Skin epidermis (tissue), 12 donors: Measurements from ENCODE around the gene COASY.
"Not testable (repeated sequence)": the region's sequence is repeated elsewhere in the genome, so short reads cannot be mapped to it uniquely, and the experiment has no call there.

ENCODE experiments used
- H3K27ac ChIP-seq, 21 experiments: fragments of 200-600 bp; sonication (generic) in 11 of 21; one replicate each; pipeline ENCODE4 v1.5.0; 2020; ENCODE audit warnings: mild to moderate bottlenecking in 3 of 21, inconsistent platforms in 2 of 21, moderate library complexity in 2 of 21
- H3K4me3 ChIP-seq, 7 experiments: fragments of 200-600 bp; sonication (generic) in 2 of 7; one replicate each; pipeline ENCODE4 v1.5.0; 2020; ENCODE audit warnings: inconsistent platforms in 2 of 7, mild to moderate bottlenecking in 2 of 7, moderate library complexity in 1 of 7

Gene COASY

DNA sequence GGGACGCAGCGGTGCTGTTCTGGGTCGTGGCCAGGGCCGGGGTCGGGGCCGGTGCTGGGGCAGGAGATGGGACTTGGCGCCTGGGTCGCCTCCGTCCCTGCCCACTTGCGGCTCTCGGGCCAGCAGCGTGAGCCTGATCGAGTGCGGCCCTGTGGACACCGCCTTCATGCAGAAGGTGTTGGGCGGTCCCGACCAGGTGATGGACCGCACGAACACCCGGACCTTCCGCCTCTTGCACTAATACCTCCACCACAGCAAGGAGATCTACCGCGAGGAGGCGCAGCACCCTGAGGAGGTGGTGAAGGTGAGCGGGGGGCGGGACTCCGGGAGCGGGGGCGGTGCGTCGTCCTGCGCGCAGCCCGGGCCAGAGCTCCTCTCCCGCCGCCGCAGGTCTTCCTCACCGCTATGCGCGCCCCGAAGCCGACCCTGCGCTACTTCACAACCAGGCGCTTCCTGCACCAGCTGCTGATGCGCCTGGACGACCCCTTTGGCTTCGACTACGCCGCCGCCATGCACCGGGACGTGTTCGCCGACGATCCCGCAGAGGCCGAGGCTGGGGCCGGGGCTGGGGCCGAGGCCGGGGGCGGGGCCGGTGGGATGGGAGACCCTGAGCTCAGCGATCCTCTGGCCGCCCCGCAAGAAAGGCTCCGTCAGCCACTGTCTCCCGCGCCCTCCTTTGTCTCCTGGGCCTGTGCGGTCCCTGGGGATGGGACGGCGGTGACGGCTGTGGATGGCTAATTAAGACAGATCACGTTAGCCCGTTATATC is 13.7 kb upstream of the COASY start:
- H3K27ac ChIP-seq, result no peak overlapping the region
- peak overlapping the region; percentile 15 to 43 (median 25) for H3K4me3 ChIP-seq

DNA sequence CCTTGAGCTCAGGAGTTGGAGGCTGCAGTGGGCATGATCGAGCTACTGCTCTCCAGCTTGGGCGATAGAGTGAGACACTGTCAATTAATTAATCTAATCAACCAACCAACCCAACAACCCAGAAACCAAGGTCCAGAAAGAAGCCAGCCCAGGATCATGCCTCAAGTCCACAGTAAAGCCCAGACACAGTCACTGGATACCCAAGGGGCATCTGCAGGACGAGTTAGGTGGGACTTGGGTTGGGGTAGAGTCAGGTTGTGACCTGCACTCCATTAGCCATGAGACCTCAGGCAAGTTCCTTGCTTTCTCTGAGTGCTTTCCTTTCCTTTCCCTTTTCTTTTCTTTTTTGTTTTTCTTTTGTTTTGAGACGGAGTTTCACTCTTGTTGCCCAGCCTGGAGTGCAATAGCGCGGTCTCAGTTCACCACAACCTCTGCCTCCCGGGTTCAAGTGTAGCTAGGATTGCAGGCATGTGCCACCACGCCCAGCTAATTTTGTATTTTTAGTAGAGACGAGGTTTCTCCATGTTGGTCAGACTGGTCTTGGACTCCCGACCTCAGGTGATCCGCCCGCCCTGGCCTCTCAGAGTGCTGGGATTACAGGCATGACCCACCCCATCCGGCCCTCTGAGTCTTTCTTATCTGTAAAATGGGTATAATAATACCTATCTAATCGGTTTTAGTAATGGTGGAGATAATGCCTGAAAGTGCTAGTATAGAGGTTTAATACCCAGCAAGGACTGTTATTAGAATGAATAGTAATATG is 12.8 kb upstream of the COASY start:
- peak overlapping the region in 1 of 7 experiments; percentile 43 for H3K4me3 ChIP-seq
- H3K27ac ChIP-seq, result no peak overlapping the region

DNA sequence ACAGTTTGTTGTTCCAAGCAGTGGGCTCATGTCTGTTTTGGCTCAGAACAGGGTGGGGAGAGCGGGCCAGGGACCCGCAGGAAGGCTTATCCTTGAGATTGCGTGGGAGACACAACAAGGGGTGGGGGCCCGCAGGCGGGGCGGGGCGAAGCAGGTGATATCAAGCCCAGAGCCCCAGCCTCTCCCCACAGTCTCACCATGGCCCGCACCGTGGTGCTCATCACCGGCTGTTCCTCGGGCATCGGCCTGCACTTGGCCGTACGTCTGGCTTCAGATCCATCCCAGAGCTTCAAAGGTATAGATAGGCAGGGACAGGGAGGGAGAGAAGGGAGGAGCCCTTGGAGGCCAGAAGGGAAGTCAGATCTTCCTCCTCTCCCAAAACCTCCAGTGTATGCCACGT is 9.2 kb upstream of the COASY start, which contains the start of gene HSD17B1:
HSD17B1 (plus strand) TSS at position 188 of the 400 bp plus-strand sequence; CDS start at position 199, 11 bp downstream.
- Histone ChIP-seq H3K27ac (peak within 1 kb of the TSS in 19 of 21 experiments; percentile 78 to 95 (median 87)), H3K4me3 (peak within 1 kb of the TSS; percentile 54 to 88 (median 66))

DNA sequence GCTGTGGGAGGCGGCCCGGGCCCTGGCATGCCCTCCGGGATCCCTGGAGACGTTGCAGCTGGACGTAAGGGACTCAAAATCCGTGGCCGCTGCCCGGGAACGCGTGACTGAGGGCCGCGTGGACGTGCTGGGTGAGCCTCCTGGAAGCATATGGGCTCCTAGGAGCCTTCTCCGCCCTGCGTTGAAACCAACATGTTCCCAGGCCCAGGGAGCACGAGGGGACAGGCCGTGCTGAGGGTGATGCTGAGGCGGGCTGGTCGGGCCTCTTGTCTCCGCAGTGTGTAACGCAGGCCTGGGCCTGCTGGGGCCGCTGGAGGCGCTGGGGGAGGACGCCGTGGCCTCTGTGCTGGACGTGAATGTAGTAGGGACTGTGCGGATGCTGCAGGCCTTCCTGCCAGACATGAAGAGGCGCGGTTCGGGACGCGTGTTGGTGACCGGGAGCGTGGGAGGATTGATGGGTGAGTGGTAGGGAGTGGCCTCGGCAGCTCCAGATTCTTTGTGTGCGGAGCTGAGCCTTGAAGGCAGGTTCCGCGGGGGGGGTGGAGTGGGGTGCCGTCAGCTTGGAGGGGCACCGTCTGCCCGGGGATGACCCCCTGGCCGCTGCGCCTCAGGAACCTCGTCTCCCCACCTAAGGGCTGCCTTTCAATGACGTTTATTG is 8.7 kb upstream of the COASY start:
- Histone ChIP-seq H3K27ac (peak overlapping the region in 19 of 21 experiments; percentile 78 to 95 (median 87)), H3K4me3 (peak overlapping the region; percentile 54 to 88 (median 66))

DNA sequence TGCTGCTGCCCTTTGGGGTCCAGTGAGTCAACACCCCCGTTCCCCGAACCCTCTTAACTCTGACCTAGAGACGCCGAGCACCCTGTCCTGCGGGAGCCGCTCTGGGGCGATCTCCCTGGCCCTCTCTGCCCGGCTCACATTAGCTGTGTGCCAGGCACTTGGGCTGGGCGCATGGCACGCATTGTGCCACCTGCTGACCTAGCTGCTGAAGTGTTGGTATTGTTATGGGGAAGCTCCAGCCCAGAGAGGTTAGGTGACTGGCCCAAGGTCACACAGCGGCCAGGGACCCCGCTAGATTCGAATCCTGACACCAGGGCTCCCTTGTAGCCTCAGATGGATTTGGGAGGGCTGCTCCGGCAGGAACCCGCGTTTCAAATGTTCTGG is 8.1 kb upstream of the COASY start:
- H3K27ac ChIP-seq, result peak overlapping the region; percentile 60 to 95 (median 87)

DNA sequence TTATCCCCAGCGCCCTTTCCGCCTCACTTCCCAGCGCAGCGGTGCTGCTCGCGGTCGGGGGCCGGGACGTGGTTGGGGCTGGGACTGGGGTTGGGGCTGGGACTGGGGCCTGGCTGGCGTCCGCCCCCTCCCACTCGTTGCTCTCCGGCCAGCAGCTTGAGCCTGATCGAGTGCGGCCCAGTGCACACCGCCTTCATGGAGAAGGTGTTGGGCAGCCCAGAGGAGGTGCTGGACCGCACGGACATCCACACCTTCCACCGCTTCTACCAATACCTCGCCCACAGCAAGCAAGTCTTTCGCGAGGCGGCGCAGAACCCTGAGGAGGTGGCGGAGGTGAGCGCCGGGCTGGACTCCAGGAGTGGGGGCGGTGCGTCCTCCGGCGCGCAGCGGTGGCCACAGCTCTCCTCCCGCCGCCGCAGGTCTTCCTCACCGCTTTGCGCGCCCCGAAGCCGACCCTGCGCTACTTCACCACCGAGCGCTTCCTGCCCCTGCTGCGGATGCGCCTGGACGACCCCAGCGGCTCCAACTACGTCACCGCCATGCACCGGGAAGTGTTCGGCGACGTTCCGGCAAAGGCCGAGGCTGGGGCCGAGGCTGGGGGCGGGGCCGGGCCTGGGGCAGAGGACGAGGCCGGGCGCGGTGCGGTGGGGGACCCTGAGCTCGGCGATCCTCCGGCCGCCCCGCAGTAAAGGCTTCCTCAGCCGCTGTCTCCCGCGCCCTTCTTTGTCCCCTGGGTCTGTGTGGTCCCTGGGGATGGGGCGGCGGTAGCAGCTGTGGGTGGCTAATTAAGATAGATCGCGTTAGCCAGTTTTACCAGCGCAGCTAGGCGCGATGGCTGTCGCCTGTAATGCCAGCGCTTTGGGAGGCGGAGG is 7.5 kb upstream of the COASY start:
- Histone ChIP-seq H3K27ac (peak overlapping the region; percentile 60 to 95 (median 87)), H3K4me3 (peak overlapping the region; percentile 54 to 88 (median 66))

More for the DNA sequence above, 8.1 kb upstream of the COASY start:
- peak overlapping the region; percentile 54 to 88 (median 66) for H3K4me3 ChIP-seq

DNA sequence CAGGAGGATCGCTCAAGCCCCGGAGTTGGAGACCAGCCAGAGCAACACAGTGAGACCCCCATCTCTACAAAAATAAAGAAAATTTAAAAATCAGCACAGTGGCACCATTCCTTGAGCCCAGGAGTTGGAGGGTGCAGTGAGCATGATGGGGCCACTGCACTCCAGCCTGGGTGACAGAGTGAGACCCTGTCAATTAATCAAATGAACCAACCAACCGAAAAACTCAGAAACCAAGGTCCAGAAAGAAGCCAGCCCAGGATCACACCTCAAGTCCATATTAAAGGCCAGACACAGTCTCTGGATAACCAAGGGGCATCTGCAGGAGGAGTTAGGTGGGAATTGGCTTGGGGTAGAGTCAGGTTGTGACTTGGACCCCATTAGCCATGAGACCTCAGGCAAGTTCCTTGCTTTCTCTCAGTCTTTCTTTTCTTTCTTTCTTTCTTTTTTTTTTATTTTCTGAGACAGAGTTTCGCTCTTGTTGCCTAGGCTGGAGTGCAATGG is 6.8 kb upstream of the COASY start:
- Histone ChIP-seq H3K4me3 (peak overlapping the region; percentile 54 to 88 (median 66)), H3K27ac (peak overlapping the region; percentile 60 to 95 (median 87))

DNA sequence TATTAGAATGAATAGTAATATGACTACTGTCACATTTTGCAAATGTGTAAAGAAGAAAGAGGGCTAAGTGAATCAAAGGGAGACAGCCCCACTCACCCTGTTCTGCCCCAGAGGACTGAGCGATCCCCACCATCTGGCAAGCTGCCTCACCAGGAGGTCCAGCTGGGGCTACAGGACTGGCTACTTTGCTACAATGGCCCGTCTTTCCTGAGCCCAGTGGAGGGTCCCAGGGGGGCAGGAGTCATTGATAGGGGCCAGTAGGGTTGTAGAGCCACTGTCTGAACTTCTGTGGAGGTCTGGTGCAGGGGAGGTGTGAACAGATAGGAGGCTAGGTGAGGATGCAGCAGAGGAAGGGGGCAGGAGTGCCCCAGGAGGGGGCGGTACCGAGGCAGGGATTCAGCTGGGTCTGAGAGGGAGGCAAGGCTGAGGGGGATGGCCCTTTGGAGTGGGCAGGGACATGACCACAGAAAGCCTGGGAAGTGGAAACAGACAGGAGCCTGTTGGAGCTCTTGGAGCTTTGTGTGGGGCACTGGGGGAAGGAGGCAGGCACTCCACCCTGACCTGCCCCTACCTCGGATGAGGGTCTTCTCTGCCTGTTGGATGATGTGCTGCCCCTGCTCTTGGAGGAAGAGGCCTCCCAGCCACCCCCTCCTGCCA is 5.9 kb upstream of the COASY start:
- not testable (repeated sequence) for H3K4me3 ChIP-seq
- H3K27ac ChIP-seq, result peak overlapping the region in 1 of 21 experiments; percentile 92

DNA sequence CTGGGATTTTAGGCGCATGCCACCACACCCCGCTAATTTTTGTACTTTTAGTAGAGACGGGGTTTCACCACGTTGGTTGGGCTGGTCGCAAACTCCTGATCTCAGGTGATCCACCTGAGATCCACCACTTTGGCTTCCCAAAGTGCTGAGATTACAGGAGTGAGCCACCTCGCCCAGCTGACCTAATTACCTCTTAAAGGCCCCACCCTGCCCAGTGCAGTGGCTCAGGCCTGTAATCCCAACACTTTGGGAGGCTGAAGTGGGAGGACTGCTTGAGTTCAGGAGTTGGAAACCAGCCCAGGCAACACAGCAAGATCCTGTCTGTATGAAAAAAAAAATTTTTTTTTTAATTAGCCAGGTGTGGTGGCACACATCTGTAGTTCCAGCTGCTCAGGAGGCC is 2.9 kb upstream of the COASY start:
- Histone ChIP-seq H3K27ac (peak overlapping the region in 4 of 21 experiments; percentile 3 to 30 (median 7)), H3K4me3 (no peak overlapping the region)

DNA sequence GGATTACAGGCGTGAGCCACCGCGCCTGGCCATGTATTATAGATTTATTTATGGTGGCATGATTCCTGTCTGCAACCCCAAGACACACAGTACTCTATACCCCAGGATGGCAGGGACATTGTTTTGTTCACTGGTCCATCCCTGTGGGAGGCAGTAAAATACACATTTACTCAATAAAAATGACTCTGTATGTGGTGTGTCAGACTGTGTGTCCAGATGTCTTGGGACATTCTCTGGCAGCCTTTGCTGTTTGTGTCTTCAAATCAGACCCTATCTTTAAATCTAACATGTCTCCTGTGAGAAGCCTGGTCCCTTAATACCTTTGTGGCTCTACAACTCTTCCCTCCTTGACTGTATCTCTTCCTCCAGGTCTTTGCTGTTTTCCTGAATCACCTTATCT is 1.7 kb upstream of the COASY start:
- peak overlapping the region in 1 of 21 experiments; percentile 22 for H3K27ac ChIP-seq
- no peak overlapping the region for H3K4me3 ChIP-seq

DNA sequence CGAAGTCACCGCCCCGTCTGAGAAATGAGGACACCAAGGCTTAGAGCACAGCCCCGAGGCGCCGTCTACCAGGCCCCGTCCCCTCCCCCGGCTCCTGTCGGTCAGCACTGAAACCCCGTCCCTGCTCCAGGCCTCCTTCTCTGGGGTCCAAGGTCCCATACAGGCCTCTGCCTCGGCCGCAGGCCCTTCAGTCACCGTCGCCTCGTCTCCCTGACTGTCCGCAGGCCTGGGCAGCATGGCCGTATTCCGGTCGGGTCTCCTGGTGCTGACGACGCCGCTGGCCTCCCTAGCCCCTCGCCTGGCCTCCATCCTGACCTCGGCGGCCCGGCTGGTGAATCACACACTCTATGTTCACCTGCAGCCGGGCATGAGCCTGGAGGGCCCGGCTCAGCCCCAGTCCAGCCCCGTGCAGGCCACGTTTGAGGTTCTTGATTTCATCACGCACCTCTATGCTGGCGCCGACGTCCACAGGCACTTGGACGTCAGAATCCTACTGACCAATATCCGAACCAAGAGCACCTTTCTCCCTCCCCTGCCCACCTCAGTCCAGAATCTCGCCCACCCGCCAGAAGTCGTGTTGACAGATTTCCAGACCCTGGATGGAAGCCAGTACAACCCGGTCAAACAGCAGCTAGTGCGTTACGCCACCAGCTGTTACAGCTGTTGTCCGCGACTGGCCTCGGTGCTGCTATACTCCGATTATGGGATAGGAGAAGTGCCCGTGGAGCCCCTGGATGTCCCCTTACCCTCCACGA is 617 bp downstream of the COASY start:
- Histone ChIP-seq H3K4me3 (peak overlapping the region; percentile 57 to 89 (median 72)), H3K27ac (peak overlapping the region; percentile 64 to 97 (median 89))

DNA sequence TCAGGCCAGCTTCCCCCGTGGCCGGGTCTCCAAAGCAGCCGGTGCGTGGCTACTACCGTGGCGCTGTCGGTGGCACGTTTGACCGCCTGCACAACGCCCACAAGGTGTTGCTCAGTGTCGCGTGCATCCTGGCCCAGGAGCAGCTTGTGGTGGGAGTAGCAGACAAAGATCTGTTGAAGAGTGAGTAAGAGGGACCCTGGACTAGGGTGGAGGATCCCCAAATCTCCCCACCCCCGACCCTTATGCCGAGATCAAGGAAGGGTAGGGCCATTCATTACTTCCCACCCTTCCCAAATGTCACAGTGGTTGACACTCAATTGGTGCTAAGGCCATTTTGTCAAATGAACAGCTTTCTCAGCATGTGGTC is 1.2 kb downstream of the COASY start:
- peak overlapping the region in 20 of 21 experiments; percentile 25 to 97 (median 89) for H3K27ac ChIP-seq
- H3K4me3 ChIP-seq, result peak overlapping the region; percentile 57 to 89 (median 72)

DNA sequence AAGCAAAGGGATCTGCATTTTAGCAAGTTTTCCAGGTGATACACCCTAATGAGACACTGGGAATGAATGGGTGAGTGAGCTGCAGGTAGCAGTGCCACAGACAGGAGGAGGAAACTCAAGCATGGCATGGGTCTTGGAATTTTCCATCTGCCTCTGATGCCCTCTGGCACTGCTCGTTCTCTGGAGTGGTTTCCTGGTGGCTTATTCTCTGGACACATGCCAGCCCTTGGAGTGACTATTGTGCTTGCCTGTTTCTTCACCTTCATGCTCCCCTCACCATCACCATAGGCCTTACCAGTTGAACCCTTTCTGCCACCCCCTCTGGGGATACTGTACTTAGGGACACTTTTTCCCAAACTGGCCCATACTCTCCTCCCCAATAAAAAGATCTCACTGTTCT is 1.6 kb downstream of the COASY start:
- Histone ChIP-seq H3K4me3 (peak overlapping the region in 3 of 7 experiments; percentile 71 to 80 (median 76)), H3K27ac (peak overlapping the region in 12 of 21 experiments; percentile 9 to 97 (median 88))

DNA sequence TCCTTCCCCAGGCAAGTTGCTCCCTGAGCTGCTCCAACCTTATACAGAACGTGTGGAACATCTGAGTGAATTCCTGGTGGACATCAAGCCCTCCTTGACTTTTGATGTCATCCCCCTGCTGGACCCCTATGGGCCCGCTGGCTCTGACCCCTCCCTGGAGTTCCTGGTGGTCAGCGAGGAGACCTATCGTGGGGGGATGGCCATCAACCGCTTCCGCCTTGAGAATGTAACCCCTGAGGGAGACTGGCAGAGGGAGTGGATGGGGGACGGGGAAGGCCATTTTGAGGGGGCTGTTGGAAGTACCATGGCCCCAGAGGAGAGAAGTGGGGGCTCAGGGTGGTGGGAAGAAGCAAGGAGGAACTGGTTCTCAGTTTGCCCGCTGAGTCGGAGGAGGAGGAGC is 2.0 kb downstream of the COASY start:
- H3K4me3 ChIP-seq, result no peak overlapping the region

DNA sequence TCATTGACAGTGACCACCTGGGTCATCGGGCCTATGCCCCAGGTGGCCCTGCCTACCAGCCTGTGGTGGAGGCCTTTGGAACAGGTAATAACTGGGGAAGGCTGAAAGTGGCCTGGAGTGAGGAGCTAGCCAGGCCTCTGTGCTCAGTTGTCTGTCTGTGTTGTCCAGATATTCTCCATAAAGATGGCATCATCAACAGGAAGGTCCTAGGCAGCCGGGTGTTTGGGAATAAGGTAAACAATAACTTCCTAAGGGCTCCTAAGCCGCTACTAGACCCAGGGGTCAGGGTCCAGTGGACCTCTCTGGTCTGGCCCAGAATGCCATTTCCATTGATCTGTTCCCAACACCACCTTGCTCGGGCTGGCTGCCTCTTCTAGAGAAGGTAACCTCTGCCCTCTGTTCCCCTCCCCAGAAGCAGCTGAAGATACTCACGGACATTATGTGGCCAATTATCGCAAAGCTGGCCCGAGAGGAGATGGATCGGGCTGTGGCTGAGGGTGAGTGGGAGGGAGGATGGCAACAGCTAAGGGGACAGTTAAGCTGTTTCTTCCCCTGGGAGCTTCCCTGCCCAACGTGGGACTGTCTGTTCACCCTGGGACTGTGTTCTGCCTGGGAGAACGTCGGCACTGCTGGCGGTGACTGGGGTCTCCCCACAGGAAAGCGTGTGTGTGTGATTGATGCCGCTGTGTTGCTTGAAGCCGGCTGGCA is 3.0 kb downstream of the COASY start:
- H3K27ac ChIP-seq, result peak overlapping the region in 4 of 21 experiments; percentile 12 to 97 (median 67)
- H3K4me3 ChIP-seq, result no peak overlapping the region

More for the DNA sequence above, 2.0 kb downstream of the COASY start:
- peak overlapping the region in 9 of 21 experiments; percentile 9 to 97 (median 88) for H3K27ac ChIP-seq

DNA sequence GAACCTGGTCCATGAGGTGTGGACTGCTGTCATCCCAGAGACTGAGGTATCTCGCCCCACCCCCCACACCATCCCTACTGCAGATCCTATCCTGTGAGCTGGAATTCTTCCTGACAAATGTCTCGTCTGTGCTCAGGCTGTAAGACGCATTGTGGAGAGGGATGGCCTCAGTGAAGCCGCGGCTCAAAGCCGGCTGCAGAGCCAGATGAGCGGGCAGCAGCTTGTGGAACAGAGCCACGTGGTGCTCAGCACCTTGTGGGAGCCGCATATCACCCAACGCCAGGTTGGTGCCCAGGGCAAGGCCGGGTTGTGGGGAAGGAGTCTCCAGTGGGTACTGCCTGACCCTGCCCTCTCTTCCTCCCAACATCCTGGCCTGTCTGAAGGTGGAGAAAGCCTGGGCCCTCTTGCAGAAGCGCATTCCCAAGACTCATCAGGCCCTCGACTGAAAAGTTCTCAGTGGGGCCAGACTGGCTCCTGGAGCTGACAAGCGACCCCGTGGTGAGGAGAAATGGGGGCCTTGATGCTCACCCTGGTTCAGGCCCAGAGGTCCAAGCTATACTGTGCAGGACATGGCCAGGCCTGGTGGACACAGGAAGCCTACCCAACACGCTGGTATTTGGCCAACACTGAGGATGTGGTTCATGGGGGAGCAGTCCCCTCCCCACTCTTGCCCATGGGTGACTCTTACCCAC is 3.7 kb downstream of the COASY start:
- peak overlapping the region in 1 of 7 experiments; percentile 68 for H3K4me3 ChIP-seq
- H3K27ac ChIP-seq, result peak overlapping the region in 13 of 21 experiments; percentile 92 to 100 (median 96)
